OCI-M2 (cell line): Measurements from ENCODE around the gene RBFOX1.

Experiments used
- DNase-seq: peaks from one replicate; lab custom pipeline; 2025; ENCODE audit not compliant: unreplicated experiment; lab: John Stamatoyannopoulos, UW

Gene RBFOX1

GRCh38 chr16:7585705-7586104, 253.1 kb downstream of the RBFOX1 start:
- DNase-seq, result no peak

DNA sequence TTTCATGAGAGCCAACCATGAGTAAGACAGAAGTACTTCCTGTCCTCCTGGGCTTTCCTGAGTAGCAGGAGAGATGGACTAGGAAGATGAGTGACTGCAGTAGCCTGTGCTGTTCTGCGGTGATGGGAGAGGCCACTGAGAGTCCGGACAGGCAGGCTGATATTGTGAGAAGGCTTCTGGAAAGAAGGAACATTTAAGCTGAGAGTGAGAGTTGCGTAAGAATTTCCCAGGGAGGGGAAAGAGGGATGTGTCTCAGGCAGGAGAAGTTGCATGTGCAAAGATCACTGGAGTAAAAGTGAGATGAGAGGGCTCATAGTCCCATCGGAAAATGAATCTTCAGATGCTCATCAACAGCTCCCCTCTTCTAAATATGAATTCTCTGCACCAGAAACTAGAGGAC, 258.3 kb downstream of the RBFOX1 start:
- no peak for DNase-seq

DNA sequence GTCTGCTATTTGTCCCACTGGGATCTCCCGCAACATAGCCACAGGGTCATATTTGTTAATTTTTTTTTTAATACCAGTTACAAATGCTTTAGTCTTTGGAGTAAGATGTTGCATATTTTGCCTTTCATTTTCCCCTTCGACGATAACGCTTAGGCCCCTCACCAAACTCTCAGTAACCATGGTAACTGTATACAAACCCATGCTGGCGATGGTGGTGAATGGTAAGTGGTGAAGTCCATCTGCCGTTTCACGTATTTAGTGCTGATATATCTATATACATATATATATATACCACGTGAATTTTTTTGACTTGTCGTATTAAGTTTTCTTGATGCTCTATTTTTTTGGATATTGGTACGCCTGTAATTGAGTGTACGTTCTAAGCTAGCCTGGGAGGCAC, 263.7 kb downstream of the RBFOX1 start:
- no peak for DNase-seq

GRCh38 chr16:7597677-7598076, 265.0 kb downstream of the RBFOX1 start:
- DNase-seq, result no peak

DNA sequence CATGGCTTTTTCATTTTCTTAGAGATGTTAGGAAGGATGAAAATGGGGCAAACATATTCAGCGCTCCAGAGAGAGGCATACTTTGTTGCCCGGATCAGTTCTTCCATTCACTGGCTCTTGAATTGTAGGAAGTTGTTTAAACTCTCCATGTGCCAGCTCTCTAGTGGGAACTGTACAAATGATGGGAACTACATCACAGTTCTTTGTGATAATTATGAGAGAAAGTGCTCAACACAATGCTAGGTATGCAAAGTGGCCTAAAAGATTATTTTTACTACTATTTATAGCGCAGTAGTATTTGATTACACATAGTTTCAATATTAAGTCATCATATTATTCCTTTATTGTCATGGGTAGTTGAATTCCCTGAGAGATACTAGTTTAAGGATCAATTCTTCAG, 268.5 kb downstream of the RBFOX1 start:
- no peak for DNase-seq

DNA sequence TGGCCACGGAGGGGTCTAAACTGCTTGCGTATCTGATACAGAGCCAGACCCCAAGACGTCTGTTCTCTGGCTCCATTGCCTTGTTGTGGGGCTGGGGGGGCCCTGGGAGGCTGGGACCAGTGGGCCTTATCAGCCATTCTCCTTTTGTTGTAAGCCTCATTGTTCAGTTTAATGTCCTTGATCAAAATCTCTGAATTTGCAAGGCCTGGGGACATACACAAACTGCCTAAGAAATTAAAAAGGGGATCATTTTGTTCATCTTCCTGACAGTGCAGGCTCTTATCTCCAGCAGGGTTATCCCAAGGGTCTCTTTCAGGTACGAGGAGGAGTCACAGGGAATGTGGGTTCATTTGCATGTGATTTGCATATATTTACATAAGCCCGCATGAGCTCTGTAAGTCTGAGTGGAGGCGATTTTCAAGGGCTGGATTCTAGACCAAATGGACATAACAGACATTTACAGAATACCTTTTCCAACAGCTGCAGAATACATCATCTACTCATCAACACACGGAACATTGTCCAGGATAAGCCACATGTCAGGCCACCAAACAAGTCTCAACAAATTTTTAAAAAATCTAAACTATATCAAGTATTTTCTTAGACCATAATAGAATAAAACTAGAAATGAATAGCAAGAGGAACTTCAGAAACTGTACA, 269.8 kb downstream of the RBFOX1 start:
- DNase-seq, result no peak

GRCh38 chr16:7605812-7606211, 273.2 kb downstream of the RBFOX1 start:
- no peak for DNase-seq

DNA sequence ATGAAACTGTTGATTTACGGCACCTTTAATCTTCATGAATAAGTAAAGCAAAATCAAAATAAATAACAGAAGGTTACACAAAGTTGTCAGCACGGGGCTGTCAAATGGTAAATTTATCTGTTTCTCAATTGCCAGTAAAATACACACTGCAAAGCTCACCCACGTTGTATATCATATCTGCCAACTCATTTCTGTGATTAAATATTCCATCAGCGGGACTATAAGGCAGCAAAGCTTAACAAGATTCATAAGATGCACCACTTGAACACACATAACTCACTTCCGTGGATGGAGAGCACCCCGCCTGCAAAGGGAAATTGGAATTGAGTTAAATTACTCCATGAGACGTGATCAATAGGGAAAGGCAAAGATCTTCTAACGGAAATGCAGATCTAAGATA, 280.0 kb downstream of the RBFOX1 start:
- DNase-seq, result no peak

GRCh38 chr16:7613518-7613917, 280.9 kb downstream of the RBFOX1 start:
- no peak for DNase-seq

GRCh38 chr16:7614021-7614795, 281.6 kb downstream of the RBFOX1 start:
- no peak for DNase-seq

GRCh38 chr16:7615565-7615964, 282.9 kb downstream of the RBFOX1 start:
- no peak for DNase-seq

GRCh38 chr16:7624871-7625766, 292.5 kb downstream of the RBFOX1 start:
- DNase-seq, result no peak

- no peak for DNase-seq
These were observed 296.3 kb downstream of the RBFOX1 start for GRCh38 chr16:7628981-7629380.

DNA sequence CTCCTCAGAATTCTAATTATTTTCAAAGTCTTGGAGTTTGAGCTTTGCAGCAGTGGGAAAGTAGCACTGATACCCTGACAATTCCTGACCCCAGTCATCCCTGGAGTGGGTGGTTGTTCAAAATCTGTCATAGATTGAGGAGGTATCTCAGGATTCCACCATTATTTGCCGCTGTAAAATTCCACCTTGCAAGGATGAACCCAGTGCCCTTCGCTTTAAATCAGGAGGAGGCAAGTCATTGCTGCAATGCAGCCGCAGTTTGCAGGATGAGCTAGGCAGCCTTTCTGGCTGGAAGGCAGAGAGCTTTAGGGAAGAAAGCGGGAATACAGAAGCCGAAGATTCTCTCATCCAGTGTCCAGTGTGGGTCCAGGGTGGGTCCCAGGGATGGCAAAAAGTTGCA, 296.9 kb downstream of the RBFOX1 start:
- no peak for DNase-seq

DNA sequence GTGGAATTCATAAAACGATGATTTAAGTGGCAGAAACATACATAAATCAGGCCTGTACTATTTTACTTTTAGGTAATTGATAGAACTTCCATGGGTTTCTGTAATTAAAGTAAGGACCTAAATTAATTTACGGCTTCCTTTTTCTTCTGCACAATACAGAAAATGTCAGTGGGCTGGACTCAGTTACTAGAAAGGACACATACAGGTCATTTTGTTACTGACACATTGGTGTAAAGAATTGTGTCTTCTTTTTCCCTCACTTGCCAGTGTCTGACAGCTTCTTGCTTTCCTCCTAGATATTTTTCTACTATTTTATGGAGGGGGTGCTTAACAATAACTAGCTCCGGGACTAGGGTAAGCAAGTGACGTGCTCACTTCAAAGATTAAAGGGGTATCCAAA, 304.8 kb downstream of the RBFOX1 start:
- no peak for DNase-seq

DNA sequence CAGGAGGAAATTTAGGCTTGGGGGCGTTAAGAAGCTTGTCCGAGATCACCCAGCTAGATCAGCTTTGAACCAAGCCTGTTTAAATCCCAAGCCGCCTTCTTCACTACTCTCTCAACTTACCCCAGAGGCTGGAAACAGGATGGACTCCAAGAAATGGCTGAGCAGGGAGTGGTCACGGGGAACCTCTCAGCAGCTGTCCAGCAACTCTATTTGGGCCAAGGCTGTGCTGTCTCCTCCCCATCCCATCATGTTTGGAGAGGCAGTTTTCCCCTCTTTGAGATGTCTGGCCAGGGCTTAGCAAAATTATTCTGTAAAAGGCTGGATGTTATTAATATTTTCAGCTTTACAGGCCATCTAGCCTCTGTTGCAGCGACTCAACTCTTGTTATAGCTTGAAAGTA, 305.7 kb downstream of the RBFOX1 start:
- no peak for DNase-seq

- DNase-seq, result no peak
These were observed 307.7 kb downstream of the RBFOX1 start for GRCh38 chr16:7640334-7640733.

GRCh38 chr16:7644176-7644575, 311.5 kb downstream of the RBFOX1 start:
- no peak for DNase-seq

- no peak for DNase-seq
These were observed 312.2 kb downstream of the RBFOX1 start for GRCh38 chr16:7644811-7645210.

GRCh38 chr16:7646821-7647500, 314.3 kb downstream of the RBFOX1 start:
- DNase-seq, result no peak

- no peak for DNase-seq
These were observed 317.8 kb downstream of the RBFOX1 start for GRCh38 chr16:7650431-7650830.
